ENCODE results near the gene CDSN. TPM values are rescaled to one million over a fixed set of nuclear protein-coding genes. Genes with fewer than 3 reads are reported as not detected.

Gene CDSN
- total RNA-seq, 1 experiment from 2014 or later = not detected

DNA sequence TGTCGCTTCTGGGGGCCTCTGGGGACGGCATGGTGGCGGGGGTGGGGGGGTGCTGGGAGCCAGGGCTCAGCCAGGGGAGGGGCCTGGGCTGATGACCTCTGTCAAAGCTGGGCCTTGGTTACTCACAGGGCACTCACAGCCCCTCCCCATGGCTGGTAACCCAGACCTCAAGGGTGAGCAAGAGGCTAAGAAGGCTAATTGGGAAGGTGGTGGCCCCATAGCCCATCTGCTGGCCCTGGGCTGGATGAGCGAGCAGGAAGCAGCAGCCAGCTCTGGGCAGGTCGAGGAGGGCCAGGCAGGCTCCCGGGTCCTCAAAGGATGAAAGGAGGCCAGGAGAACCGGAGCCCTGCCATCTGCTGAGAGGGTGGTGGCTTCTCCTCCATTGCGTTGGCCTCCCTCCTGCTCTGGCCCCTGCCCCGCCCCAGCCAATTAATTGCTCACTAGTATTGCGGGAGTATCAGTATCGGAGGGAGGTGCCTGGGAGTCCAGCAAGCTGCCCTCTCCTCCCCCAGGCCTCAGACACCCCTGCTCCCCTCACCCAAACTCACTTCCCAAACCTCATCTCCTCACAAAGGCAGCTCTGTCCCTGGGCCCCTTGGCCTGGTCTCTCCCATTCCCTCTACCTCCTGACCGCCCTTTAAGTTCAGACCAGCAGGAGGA is 1.0 kb upstream of the CDSN start:
- DNase-seq (ENCODE audit: extremely low read depth, low read depth) = no peak

DNA sequence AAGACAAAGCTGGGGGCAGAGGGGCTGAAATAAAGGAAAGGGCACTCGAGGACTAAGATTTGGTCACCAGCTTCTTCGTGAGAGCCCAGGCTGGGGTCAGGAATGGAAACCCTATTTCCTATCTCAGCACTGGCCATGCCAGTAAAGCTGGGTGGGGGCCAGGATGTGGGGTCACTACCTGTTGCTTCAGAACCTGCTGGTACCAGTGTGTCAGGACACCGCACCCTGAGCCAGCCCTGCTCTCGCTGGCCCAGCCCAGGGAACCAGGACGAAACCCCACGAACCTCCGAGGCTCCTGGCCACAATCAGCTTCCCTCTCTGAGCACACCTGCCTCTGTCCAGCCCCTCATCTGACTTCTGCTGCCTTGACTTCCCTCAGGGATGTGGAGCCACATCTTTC is 2.1 kb downstream of the CDSN start:
- DNase-seq (ENCODE audit: extremely low read depth, low read depth) = no peak

DNA sequence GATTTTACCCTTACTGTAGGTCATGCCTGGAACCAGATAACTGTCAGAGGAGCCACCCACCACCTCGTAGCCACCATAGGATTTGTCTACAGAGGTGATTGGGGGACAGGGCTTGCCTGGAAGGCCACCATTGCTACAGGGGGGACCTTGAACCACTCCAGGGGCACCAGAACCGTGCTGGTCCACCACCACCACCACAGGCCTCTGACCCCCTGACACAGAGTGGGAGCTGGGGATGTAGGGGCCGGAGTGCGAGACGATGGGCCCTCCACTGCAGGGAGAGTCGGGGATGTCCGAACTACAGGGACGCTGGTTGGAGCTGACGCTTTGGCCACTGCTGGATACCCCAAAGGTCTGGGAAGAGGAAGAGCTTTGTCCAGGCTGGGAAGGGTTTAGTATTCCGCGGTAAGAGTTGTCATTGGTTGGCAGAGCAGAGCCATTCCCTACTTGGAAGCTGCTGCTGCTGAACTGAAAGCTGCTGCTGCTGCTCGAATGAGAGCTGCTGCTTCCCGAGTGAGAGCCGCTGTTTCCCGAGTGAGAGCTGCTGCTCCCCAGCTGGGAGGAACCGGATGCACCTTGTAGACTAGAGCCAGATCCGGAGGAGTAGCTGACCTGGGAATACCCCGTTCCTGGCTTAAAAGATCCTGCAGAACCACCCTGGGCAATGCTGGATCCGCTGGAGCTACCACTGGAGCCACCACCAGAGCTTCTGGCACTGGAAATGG is 3.4 kb downstream of the CDSN start:
- no peak for DNase-seq (ENCODE audit: extremely low read depth, low read depth)

DNA sequence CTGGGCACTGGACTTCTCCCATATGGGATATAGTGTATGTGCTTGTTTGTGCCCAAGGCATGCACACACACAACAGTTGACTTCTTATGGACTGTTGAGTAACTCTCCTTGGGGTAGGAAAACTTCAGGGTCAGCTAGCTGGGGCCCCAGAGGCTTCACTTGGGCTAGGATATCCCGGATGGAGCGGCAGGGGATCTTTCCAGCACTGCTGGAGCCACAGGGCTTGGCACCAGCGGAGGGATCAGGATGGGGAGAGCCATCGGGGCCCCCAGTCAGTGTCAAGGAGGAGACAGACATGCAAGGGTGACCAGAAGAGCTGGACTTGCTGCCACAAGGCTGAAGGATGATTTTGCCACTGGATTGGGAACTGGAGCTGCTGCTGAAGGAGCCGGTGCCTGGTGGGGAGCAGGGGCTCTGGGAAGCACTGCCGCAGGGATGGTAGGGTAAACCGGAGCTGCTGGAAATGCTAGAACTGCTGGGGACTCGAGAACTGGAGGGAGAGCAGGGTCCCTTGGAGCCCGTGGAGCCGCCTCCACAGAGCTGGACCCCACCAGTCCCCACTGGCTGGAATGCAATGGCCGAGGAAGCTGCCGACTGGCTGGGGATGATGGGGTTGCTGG is 4.2 kb downstream of the CDSN start:
- DNase-seq (ENCODE audit: extremely low read depth, low read depth) = no peak

DNA sequence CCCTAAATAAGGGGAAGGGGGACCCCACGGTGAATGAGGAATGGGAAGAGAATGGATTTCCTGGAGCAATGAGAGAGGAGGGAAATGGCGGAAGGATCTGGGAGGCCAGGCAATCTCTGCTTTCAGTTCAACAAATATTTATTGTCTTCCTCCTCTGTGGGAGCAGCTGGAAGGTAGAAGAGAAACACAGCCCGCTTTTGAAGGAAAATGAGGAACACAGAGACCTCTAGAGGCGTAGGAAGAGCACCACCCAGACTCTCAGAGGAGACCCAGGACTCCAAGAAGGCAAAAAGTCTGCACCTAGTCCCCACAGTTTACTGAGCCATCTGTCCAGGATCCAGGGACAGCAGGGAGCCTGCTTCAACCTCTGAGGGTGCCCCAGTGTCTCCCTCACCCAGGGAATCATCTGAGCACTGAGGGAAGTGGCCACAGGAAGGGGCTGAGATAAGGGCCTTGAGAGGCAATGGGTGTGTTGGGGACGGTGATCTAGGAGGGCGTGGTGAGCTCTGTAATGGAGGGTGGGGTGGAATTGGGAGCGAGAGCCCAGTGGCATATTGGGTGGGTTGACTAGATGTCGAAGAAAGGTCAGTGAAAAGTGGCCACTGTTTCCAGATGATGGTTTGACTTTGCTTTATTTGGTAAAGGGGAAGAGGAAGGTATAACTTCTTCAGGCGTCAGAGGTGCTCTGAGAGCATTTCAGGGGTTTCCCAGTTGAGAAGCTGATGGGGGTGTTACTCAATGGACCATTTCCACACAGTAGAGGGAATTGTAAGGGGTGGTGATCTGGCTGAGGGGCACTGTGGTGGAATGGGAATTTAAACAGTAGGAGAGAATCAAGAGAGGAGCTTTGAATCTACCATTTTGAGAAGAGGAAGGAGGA is 5.0 kb downstream of the CDSN start:
- DNase-seq (ENCODE audit: extremely low read depth, low read depth) = peak; percentile 50

DNA sequence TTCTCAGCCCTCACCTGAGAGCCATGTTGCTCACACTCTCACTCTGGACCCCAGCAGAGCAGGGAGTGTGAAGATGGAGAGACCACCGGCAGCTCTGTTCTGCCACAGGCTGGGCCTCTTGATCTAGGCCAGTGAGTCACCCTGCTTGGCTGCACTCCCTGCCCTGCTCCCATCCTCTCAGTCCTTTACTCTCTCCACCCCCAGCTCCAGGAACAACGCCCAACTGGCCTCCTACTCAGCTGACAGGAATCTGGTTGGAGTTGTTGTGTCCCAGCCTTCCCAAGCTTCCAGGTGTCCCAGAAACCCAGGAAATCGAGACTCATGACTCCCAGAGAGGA is 5.7 kb downstream of the CDSN start, which contains the start of gene PSORS1C1:
Gene PSORS1C1 (plus strand): TSS at position 260 of the 338 bp plus-strand sequence. CDS start 14,833 bp downstream, outside the sequence.
- DNase-seq (ENCODE audit: extremely low read depth, low read depth) = peak; percentile 72

DNA sequence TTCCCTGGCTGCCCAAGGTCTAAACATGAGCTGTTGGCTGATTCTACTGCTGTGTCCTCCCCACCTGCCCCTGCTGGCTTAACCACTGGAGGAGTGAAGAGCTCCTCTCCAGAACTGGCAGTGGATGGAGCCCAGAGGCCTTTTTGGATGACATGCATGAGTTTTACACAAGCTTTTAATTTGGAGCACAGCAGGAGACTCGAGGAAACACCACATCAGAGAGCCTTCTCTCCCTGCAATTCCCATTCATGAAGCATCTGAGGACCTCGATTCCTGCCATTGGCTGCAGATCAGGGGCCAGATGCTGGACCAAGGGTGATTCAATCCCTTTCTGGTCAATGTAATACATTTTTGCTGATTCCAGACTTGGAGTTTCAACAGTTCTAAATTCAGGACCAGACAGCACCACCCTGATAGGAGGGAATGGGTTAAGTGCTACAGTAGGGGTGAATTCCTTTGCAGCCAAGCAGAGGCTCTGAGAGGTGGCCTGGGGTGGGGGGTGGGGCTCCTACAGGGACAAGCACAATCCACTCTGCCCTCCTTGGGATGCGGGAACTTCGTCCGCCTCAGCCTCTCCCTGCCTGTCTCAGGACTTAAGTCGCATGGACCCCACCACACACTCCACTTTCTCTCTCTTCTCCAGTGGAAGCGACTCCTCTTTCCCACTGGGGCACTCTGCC is 6.2 kb downstream of the CDSN start:
- no peak for DNase-seq (ENCODE audit: extremely low read depth, low read depth)

DNA sequence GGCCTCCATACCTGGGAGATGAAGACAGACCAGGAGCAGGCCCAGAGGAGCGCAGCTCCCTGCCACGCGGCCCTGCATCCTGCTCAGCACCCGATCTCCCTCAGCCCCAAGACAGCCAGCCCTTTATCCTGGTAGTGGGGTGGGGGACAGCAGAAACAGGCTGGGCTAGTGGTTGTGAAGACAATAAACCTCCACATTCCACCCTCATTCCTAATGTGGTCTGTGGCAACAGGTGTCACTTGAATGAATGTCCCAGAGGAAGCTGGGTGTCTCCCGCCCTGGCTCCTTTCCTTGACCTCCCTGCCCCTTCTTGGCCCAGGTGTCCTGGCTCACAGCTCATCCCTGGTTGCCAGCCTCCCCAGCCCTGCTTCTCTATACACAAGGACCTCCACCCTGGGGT is 7.8 kb downstream of the CDSN start, which contains the start of gene C6orf15:
Gene C6orf15 (minus strand): TSS at position 98 of the 400 bp plus-strand sequence. CDS start 20 bp downstream, at position 78.
- no peak for DNase-seq (ENCODE audit: extremely low read depth, low read depth)

DNA sequence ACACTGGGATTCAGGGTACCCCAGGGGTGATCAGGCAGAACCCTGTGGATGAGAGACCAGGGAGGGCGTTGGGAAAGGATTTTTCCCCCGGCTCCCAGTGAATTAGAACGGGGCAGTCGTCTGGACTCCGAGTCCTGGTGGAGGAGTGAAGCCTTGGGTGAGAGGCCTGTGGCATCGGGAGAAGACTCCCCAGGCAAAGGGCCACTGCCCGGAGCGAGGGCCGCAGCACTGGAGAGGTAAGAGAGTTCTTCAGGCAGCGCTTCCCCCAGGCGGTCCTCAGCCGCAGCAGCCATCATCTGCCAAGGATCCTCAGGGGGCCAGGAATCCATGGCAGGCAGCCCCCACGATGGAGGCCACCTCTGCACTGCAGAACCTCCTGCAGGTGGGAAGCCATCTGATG is 8.5 kb downstream of the CDSN start:
- DNase-seq (ENCODE audit: extremely low read depth, low read depth) = no peak

DNA sequence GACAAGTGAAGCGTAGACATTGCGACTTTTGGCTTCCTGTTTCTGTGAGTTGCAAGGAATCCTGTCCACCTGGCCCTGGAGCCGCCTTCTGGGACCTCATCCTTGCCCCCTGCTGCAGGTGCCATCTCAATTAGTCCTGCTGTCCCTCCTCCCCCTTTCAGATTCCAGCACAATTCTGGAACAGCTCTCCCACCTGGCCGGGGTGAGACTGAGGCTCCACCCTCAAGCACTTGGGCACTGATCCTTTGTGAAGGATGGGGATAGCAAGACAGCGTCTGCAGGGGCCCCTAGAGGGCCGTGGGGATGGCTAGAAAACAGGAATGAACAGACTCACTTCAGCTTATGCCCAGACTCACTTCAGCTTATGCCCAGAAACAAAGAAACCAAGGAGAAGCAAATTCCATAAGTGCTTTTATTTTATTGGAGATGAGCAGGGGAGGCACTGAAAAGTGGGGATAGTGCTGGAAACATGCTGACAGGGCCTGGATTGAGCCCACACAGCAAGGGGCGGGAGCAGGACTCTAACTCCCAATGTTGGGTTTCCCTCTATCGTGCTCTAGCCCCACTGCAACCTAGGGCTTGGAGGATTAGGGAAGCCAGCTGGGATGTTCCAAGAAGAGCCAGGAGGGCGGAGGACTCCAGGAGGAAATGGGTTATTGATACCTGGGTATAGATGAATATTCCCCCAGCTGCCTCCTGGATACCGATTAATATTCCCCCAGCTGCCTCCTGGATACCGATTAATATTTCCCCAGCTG is 9.2 kb downstream of the CDSN start:
- DNase-seq (ENCODE audit: extremely low read depth, low read depth) = no peak

DNA sequence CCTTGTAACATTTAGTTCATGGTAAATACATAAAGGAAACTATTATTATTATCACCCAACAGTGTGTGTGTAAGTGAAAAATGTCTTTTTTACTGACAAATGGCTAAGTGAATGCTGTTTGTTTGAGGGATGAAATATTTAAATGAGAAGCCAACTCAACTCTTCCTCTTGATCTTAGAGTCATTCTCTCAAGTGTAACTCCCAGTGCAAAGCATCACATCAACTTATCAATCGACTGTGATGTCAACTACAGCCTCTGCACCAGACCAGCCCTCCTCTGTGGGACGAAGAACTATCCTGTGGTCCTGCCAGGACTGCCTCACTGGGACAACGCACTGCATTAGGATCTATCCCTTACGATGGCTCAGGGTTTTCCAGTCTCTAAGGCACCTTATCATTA is 13.2 kb downstream of the CDSN start:
- DNase-seq (ENCODE audit: extremely low read depth, low read depth) = no peak

DNA sequence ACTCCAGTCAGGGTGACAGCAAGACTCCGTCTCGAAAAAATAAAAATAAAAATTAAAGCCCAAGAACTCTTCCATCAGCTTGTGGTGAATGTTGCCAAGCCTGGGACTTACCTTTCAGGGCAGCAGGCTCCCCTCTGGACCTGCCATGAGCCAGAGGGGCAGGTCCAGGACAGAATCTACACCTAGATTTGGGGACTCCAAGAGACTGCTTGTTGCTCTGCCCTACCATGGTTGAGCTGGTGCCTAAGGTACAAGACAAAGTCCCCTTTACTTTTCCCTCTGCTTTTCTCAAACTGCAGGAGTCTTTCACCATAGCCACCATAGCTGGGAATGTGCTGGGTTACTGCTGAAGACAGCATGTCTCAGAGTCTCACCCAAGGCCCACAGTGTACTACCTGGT is 17.1 kb downstream of the CDSN start:
- no peak for DNase-seq (ENCODE audit: extremely low read depth, low read depth)

DNA sequence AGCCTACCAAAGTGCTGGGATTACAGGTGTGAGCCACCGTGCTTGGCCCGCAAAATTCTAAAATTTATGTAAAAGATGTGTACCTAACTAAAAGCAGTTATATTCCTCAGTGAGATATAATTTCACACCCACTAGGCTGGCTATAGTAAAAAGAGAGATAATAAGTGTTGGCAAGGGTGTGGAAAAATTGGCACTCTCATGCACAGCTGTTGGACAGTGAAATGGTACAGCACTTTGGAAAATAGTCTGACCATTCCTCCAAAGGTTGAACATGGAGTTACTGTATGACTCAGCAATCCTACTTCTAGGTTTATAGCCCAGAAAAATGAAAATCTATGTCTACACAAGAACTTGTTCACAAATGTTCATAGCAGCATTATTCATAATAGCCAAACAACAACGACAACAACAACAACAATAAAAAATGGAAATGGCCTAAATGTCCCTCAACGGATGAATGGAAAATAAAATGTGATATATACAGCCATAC is 21.8 kb downstream of the CDSN start:
- no peak for DNase-seq (ENCODE audit: extremely low read depth, low read depth)

DNA sequence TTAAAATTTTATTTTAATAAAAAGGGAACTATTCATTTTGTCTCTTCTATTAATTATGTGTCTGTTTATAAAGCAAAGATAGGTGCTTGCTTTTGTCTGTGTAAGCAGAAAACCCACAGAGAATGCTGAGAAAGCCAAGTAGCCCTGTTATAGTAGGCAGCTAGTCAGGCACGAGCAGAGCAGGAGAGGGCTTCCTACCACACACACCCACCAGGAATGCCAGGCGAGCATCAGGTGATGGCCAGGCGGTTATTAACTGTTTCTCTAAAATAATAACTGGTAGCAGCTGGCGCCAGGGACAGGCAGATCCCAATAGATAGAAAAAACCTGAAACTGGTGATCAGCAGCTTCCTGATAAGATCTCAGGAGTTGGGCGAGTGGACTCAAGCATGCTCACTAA is 23.6 kb downstream of the CDSN start:
- DNase-seq (ENCODE audit: extremely low read depth, low read depth) = no peak

DNA sequence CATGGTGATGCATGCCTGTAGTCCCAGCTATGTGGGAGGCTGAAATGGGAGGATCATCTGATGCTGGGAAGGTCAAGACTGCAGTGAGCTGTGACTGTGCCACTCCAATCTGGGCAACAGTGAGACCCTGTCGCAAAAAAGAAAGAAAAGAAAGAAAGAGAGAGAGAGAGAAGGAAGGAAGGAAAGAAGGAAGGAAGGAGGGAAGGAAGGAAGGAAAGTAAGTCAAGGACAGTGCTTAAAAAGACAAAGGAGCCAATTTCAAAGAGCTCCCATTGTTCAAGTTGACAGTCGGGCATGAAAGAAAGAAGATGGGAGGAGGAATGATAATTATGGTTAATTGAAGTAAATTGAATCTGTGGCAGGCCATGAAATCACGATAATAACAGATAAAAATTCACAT is 24.0 kb downstream of the CDSN start:
- no peak for DNase-seq (ENCODE audit: extremely low read depth, low read depth)

DNA sequence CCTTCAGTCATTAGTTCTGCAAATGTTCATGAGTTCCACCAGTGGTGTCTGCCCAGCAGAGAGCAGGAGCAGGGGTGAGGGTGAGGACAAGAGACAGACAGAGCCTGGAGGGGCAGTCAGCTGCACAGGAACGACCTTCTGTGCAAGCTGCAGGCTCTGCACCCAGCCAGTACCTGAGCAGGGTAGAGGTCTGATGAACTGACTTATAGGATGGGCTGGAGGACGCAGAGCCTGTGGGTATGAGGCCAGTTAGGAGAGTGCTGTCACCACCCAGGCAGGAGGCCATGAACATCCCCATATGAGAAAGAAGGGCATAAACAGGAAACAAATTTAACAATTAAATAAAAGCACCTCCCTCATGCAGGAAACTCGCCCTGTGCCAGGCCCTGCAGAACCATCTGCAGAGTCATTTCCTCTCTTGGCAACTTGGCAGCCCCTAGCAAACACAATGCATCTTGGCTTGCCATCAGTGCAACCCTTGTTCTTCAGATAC is 25.8 kb downstream of the CDSN start:
- no peak for DNase-seq (ENCODE audit: extremely low read depth, low read depth)

DNA sequence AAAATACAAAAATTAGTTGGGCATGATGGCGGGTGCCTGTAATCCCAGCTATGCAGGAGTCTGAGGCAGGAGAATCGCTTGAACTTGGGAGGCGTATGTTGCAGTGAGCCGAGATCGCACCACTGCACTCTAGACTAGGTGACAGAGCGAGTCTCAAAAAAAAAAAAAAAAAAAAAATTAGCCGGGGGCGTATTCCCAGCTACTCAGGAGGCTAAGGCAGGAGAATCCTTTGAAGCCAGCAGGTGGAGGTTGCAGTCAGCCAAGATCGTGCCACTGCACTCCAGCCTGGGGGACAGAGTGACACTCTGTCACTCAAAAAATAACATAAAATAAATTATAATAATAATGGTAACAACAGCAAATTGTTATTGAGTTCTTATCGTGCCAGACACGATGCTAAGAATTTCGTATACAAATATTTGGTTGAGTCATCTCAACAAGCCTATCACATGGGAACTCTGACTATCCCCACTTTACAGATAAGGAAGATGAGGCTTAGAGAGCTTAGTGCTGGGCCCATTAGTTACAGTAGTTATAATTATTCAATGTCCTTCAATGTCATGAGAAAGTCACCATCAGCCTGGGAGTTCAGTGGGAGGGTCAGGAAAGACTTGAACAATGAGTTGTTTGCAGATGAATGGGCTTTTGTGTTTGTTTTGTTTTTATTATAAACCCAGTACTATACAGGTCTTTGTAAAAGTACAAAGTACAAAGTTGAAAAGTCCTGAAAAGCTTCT is 27.3 kb downstream of the CDSN start:
- no peak for DNase-seq (ENCODE audit: extremely low read depth, low read depth)

DNA sequence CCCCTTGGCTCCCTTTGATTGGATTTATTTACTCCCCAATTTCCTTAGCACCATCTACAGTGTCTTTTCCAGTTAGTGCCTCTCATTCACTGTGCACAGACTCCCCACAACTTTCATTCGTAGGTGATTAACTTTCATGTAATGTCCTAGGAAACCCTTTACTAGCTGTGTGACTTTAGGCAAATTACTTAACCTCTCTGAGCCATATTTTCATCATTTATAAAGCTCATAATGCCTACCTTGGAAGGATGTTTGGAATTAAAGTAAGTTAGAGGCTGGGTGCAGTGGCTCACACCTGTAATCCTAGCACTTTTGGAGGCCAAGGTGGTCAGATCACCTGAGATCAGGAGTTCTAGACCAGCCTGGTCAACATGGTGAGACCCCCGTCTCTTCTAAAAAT is 28.0 kb downstream of the CDSN start:
- DNase-seq (ENCODE audit: extremely low read depth, low read depth) = no peak

DNA sequence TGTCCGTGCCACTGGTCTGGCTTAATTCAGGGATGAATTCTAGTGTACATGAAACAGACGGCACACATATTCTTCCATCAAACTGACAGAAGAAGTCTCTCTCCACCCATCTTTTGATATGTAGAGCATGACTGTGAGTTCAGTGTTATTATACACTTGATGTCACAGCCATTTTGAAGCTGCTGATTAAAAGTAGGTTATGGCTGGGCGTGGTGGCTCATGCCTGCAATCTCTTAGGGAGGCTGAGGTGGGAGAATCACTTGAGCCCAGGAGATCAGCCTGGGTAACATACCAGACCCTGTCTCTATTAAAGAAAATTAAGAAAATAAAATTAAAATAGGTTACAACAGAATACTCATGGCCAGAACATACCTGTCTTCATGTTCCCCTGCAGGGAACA is 28.6 kb downstream of the CDSN start:
- DNase-seq (ENCODE audit: extremely low read depth, low read depth) = no peak

All from NCI-H460 (cell line).